ENCODE results near the gene ZC3H12C. TPM values are rescaled to one million over a fixed set of nuclear protein-coding genes. Genes with fewer than 3 reads are reported as not detected.

The ZC3H12C gene
- total and polyA plus RNA-seq, 2 of the 4 experiments (the other 2 are of a cell fraction): 4.2 to 15.8 TPM

GRCh38 chr11:110131386-110132123 is 38.4 kb downstream of the ZC3H12C start:
- Histone ChIP-seq H3K18ac (ENCODE audit: low read depth, low read length) (no peak overlapping the region), H3K27me3 (ENCODE audit: control insufficient read depth, insufficient read depth, low read length) (no peaks in the 10 kb centered on the region), H4K8ac (ENCODE audit: low read depth in 2 of 2, low read length in 2 of 2) (no peak overlapping the region), H3K4me1 (ENCODE audit: control insufficient read depth, insufficient read depth, low read length) (peaks cover 1% of the 10 kb centered on the region), H2BK15ac (ENCODE audit: low read depth, low read length) (no peak overlapping the region), H2BK20ac (ENCODE audit: low read depth, low read length) (no peak overlapping the region), H3K9ac (ENCODE audit: low read depth, low read length) (no peak overlapping the region), H2BK5ac (ENCODE audit: low read depth, low read length, poor library complexity, severe bottlenecking) (no peak overlapping the region), H3K56ac (ENCODE audit: extremely low read depth, insufficient read depth, low read length) (no peak overlapping the region), H3K79me1 (ENCODE audit: low read depth in 1 of 2, low read length in 2 of 2) (peaks cover 28 to 36% of the 10 kb centered on the region in 2 experiments), H2AK5ac (ENCODE audit: low read depth, low read length) (no peak overlapping the region), H4K5ac (ENCODE audit: low read depth, low read length) (no peak overlapping the region), H3K4me2 (ENCODE audit: low read depth, low read length) (no peak overlapping the region), H3K9me1 (ENCODE audit: insufficient read depth, low read length) (peaks cover 3% of the 10 kb centered on the region; the same call in 1 of the 2 replicates), H2AK9ac (replicated peaks; ENCODE audit: low read depth, low read length, poor library complexity) (no peak overlapping the region), H3K36me3 (ENCODE audit: control insufficient read depth, insufficient read depth, low read length) (peaks cover under 1% of the 10 kb centered on the region; the same call in 1 of the 2 replicates), H4K20me1 (ENCODE audit: insufficient read depth, low read length) (peaks cover 4% of the 10 kb centered on the region; the same call in 1 of the 2 replicates), H2BK120ac (ENCODE audit: low read depth, low read length) (no peak overlapping the region), H3K14ac (replicated peaks; ENCODE audit: low read depth, low read length) (no peak overlapping the region), H3K4ac (ENCODE audit: low read depth, low read length) (no peak overlapping the region), H3K23ac (ENCODE audit: low read depth, low read length) (no peak overlapping the region), H2AFZ (replicated peaks; ENCODE audit: low read length, poor library complexity) (no peak overlapping the region), H3K4me3 (ENCODE audit: insufficient read depth, low read depth, low read length) (no peak overlapping the region), H3K9me3 (ENCODE audit: control insufficient read depth, insufficient read depth, low read length) (no peaks in the 10 kb centered on the region), H3K27ac (ENCODE audit: insufficient read depth, low read length) (no peak overlapping the region), H4K91ac (ENCODE audit: insufficient read depth, low read depth, low read length) (no peak overlapping the region)
- intact Hi-C loops (cut with micrococcal nuclease): no loop called here
- POLR2A ChIA-PET (ENCODE audit: unreplicated experiment): interaction anchor here (0.7 kb wide), 1 partner anchor 1306 kb away, joined by 3 read pairs; no protein-coding TSS in a partner anchor
- ATAC-seq (ENCODE audit: low read depth) (no peak), DNase-seq (no peak)
- BruUV-seq (replicated peaks): no TSS peak
- in situ Hi-C loops (cut with MboI; ENCODE audit: low sequenced_read_pairs): no loop called here
- dilution Hi-C loops (cut with HindIII; ENCODE audit: low sequenced_read_pairs, unreplicated experiment): no loop called here
- 100% methylated on average over 1 of the region's 6 CpGs; no CpG with 5 or more reads in 1 of the 2 experiments for WGBS, 2 experiments (ENCODE audit: extremely low coverage in 2 of 2, insufficient read length in 1 of 2)
- CTCF ChIA-PET: no interaction called here
- no peak for TF ChIP-seq MAZ (IDR thresholded peaks at IDR 0.05; ENCODE audit: borderline replicate concordance, low read depth, low read length)
- TF ChIP-seq, protein P1, sequence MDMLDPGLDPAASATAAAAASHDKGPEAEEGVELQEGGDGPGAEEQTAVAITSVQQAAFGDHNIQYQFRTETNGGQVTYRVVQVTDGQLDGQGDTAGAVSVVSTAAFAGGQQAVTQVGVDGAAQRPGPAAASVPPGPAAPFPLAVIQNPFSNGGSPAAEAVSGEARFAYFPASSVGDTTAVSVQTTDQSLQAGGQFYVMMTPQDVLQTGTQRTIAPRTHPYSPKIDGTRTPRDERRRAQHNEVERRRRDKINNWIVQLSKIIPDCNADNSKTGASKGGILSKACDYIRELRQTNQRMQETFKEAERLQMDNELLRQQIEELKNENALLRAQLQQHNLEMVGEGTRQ (IDR thresholded peaks at IDR 0.05; ENCODE audit: low read depth, low read length): no peak
- no peak for TF ChIP-seq RCOR1 (IDR thresholded peaks at IDR 0.05; ENCODE audit: insufficient replicate concordance, low read length)
- no peak for TF ChIP-seq RFX5 (IDR thresholded peaks at IDR 0.05; ENCODE audit: low read depth, low read length)
- TF ChIP-seq MAFK (IDR thresholded peaks at IDR 0.05; ENCODE audit: low read depth, low read length): no peak
- TF ChIP-seq, protein P2, sequence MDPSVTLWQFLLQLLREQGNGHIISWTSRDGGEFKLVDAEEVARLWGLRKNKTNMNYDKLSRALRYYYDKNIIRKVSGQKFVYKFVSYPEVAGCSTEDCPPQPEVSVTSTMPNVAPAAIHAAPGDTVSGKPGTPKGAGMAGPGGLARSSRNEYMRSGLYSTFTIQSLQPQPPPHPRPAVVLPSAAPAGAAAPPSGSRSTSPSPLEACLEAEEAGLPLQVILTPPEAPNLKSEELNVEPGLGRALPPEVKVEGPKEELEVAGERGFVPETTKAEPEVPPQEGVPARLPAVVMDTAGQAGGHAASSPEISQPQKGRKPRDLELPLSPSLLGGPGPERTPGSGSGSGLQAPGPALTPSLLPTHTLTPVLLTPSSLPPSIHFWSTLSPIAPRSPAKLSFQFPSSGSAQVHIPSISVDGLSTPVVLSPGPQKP (IDR thresholded peaks at IDR 0.05; ENCODE audit: borderline replicate concordance, low read depth, low read length): no peak
- no peak for TF ChIP-seq RAD21 (IDR thresholded peaks at IDR 0.05; ENCODE audit: low read length)
- no peak for TF ChIP-seq CTCF (conservative IDR thresholded peaks at IDR 0.05; ENCODE audit: low read depth, low read length)
- no peak for TF ChIP-seq POLR2A (IDR thresholded peaks at IDR 0.05; ENCODE audit: low read depth, low read length)
- no peak for TF ChIP-seq CEBPB (IDR thresholded peaks at IDR 0.05; ENCODE audit: low read depth, low read length)
- no peak for TF ChIP-seq MXI1 (IDR thresholded peaks at IDR 0.05; ENCODE audit: borderline replicate concordance, low read depth, low read length)
- TF ChIP-seq SMC3 (IDR thresholded peaks at IDR 0.05; ENCODE audit: low read depth, low read length): no peak
- no peak for TF ChIP-seq NFE2L2 (IDR thresholded peaks at IDR 0.05; ENCODE audit: low read depth, low read length)
- no peak for TF ChIP-seq BHLHE40 (IDR thresholded peaks at IDR 0.05; ENCODE audit: low read depth, low read length)
- no peak for TF ChIP-seq CHD1 (IDR thresholded peaks at IDR 0.05; ENCODE audit: low read depth, low read length)

All from IMR-90 (cell line).